ENCODE results near the gene DYNLT1. TPM values are rescaled to one million over a fixed set of nuclear protein-coding genes. Genes with fewer than 3 reads are reported as not detected.

Gene DYNLT1
- total RNA-seq, 1 experiment from 2014 or later, result 96.6 TPM

DNA sequence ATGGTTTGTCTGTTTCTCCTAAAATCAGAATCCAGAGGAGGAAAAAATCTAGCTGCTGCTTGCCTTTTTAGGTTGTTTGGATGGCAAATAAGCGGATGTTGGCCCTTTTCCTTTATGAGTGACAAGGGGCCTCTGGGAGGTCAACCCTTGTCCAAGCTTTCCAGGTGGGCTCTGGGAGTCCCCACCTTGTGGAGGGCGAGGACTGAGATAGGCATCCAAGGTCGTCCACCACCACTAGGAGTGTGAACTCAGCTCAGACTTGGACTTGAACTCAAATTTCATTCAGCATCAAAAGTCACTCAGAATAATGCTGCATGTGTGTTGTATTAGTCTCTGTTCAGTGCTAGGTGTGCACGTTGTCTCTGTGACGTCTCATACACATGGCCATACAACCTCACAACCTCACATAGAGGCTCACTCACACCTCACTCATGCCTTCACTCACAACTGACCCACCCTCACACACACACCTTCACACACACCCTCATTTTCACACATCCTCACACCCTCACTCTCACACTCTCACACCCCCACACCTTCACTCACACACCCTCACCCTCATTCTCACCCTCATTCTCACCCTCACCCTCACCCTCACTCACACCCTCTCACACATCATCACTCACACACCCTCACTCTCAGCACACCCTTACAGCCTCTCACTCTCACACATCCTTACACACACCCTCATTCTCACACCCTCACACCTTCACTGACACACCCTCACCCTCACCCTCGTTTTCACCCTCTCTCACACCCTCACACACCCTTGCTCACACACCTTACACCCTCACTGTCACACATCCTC is 18.0 kb downstream of the DYNLT1 start:
- CTCF ChIA-PET, result no interaction called here
- Mint-ChIP-seq H3K9me3 (ENCODE audit: unreplicated experiment) (no peaks in the 10 kb centered on the region), H3K4me3 (ENCODE audit: unreplicated experiment) (no peak overlapping the region), H3K36me3 (ENCODE audit: insufficient read depth, unreplicated experiment) (peaks cover 73% of the 10 kb centered on the region), H3K27ac (ENCODE audit: unreplicated experiment) (no peak overlapping the region), H3K4me1 (ENCODE audit: low read depth, unreplicated experiment) (peaks cover 5% of the 10 kb centered on the region), H3K27me3 (ENCODE audit: insufficient read depth, unreplicated experiment) (no peaks in the 10 kb centered on the region)
- Histone ChIP-seq H3K27me3 (replicated peaks; ENCODE audit: control insufficient read depth, insufficient read depth, low read length) (no peaks in the 10 kb centered on the region; the same call in 1 of the 2 replicates), H3K36me3 (ENCODE audit: control insufficient read depth, insufficient read depth, low read length) (peaks cover 6% of the 10 kb centered on the region), H3K9me3 (no peaks in the 10 kb centered on the region), H3K4me1 (no peaks in the 10 kb centered on the region), H3K4me3 (ENCODE audit: low read depth, low read length) (no peak overlapping the region)
- DNase-seq, result no peak
- BruUV-seq (replicated peaks), result no TSS peak
- POLR2A ChIA-PET, result no interaction called here
- TF ChIP-seq, protein P1, sequence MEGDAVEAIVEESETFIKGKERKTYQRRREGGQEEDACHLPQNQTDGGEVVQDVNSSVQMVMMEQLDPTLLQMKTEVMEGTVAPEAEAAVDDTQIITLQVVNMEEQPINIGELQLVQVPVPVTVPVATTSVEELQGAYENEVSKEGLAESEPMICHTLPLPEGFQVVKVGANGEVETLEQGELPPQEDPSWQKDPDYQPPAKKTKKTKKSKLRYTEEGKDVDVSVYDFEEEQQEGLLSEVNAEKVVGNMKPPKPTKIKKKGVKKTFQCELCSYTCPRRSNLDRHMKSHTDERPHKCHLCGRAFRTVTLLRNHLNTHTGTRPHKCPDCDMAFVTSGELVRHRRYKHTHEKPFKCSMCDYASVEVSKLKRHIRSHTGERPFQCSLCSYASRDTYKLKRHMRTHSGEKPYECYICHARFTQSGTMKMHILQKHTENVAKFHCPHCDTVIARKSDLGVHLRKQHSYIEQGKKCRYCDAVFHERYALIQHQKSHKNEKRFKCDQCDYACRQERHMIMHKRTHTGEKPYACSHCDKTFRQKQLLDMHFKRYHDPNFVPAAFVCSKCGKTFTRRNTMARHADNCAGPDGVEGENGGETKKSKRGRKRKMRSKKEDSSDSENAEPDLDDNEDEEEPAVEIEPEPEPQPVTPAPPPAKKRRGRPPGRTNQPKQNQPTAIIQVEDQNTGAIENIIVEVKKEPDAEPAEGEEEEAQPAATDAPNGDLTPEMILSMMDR (IDR thresholded peaks at IDR 0.05; ENCODE audit: insufficient read depth in 1 of 2, low read depth in 1 of 2, low read length in 1 of 2, severe bottlenecking in 1 of 2, unreplicated experiment in 1 of 2), result no peak
- intact Hi-C loops (cut with micrococcal nuclease; ENCODE audit: unreplicated experiment), result no loop called here

DNA sequence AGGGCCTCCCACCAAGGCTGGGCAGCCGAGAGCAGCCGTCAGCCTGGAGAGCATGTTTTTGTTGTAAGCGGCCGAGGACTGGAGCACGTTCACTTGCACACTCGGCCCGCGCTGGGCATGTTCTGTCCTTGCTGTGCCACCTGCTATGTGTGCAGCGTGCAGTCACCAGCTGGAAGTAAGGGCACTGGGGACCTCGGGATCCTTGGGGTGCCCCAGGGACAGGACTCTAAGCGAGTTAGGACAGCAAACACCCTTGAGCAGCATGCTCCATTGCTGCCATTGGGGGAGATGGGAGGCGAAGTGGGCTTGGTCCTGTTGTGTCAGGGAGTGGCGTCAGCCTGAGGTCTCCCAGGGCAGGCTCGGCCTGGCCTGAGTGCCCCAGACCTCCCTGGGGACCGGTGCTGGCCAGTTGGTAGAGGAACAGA is 18.6 kb downstream of the DYNLT1 start:
- no peak overlapping the region for H3K27ac Mint-ChIP-seq (ENCODE audit: unreplicated experiment)
- DNase-seq, result no peak
- ChIA-PET POLR2A (no interaction called here), CTCF (no interaction called here)
- no peak overlapping the region for H3K4me3 Mint-ChIP-seq (ENCODE audit: unreplicated experiment)
- intact Hi-C loops (cut with micrococcal nuclease; ENCODE audit: unreplicated experiment), result no loop called here
- H3K9me3 ChIP-seq, result no peaks in the 10 kb centered on the region
- no peaks in the 10 kb centered on the region for H3K27me3 ChIP-seq (replicated peaks; ENCODE audit: control insufficient read depth, insufficient read depth, low read length)
- no peaks in the 10 kb centered on the region for H3K27me3 Mint-ChIP-seq (ENCODE audit: insufficient read depth, unreplicated experiment)
- H3K4me3 ChIP-seq (ENCODE audit: low read depth, low read length), result no peak overlapping the region
- no peaks in the 10 kb centered on the region for H3K4me1 Mint-ChIP-seq (ENCODE audit: low read depth, unreplicated experiment)
- BruUV-seq (replicated peaks), result no TSS peak
- peaks cover 73% of the 10 kb centered on the region for H3K36me3 Mint-ChIP-seq (ENCODE audit: insufficient read depth, unreplicated experiment)
- no peaks in the 10 kb centered on the region for H3K9me3 Mint-ChIP-seq (ENCODE audit: unreplicated experiment)
- H3K4me1 ChIP-seq, result no peaks in the 10 kb centered on the region
- peaks cover 4% of the 10 kb centered on the region for H3K36me3 ChIP-seq (ENCODE audit: control insufficient read depth, insufficient read depth, low read length)
- TF ChIP-seq, protein P1 (IDR thresholded peaks at IDR 0.05; ENCODE audit: insufficient read depth in 1 of 2, low read depth in 1 of 2, low read length in 1 of 2, severe bottlenecking in 1 of 2, unreplicated experiment in 1 of 2), result no peak

DNA sequence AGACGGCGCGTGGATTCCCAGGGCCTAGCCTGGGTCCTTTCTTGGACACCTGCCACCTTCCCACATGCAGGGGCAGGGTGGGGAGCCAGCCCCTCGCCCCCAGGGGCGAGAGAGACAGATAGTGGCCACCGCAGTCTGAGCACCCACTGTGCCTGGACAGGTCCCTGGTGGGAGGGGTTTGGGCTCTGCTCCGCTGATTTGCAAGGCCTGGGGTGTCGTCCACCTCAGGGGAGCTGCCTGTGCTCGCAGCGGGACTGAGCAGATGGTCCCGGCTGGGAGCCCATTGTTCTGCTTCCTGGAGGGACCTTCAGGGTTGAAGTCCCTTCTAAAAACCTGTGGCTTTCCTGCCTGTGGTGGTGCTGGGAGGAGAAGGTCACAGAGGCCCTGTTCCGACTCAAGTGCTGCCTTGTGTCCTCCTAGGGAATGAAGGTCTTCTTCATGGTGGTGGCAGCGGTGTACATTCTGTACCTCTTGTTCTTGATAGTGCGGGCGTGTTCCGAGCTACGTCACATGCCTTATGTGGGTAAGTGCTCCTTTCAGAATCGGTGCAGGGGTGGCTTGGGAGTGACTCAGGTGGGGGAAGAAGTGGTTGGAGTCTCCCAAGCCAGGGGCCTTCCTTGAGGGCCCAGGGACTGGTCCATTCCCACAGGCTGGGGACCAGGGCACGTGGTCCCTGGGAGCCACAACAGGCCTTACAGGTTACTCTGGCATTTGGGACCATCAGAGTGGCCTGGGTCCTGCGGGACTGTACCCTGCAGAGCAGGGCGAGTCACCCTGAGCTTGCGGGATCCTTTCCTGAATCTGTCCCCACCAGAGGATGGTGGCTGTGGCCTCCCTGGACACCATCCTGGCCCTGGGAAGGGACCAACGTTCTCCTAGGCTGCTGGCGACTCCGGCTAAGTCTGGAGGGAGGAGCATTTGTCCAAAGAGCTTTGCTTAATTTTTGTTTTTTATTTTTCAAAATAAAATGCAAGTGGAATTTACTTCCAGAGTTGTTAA is 19.6 kb downstream of the DYNLT1 start:
- CTCF ChIA-PET, result no interaction called here
- H3K4me1 Mint-ChIP-seq (ENCODE audit: low read depth, unreplicated experiment), result no peaks in the 10 kb centered on the region

More for the DNA sequence above, 19.6 kb downstream of the DYNLT1 start:
- no peak for DNase-seq
- TF ChIP-seq, protein P1 (IDR thresholded peaks at IDR 0.05; ENCODE audit: insufficient read depth in 1 of 2, low read depth in 1 of 2, low read length in 1 of 2, severe bottlenecking in 1 of 2, unreplicated experiment in 1 of 2), result no peak
- Mint-ChIP-seq H3K27ac (ENCODE audit: unreplicated experiment) (no peak overlapping the region), H3K4me3 (ENCODE audit: unreplicated experiment) (no peak overlapping the region), H3K36me3 (ENCODE audit: insufficient read depth, unreplicated experiment) (peaks cover 74% of the 10 kb centered on the region), H3K27me3 (ENCODE audit: insufficient read depth, unreplicated experiment) (no peaks in the 10 kb centered on the region), H3K9me3 (ENCODE audit: unreplicated experiment) (no peaks in the 10 kb centered on the region)
- intact Hi-C loops (cut with micrococcal nuclease; ENCODE audit: unreplicated experiment), result no loop called here
- Histone ChIP-seq H3K27me3 (replicated peaks; ENCODE audit: control insufficient read depth, insufficient read depth, low read length) (no peaks in the 10 kb centered on the region), H3K4me3 (ENCODE audit: low read depth, low read length) (no peak overlapping the region), H3K4me1 (no peaks in the 10 kb centered on the region), H3K9me3 (no peaks in the 10 kb centered on the region), H3K36me3 (ENCODE audit: control insufficient read depth, insufficient read depth, low read length) (peaks cover 3% of the 10 kb centered on the region)
- POLR2A ChIA-PET, result no interaction called here
- BruUV-seq (replicated peaks), result no TSS peak
